CD14-positive monocyte (primary cell): Measurements from ENCODE around the gene LBP. TPM values are rescaled to one million over a fixed set of nuclear protein-coding genes. Genes with fewer than 3 reads are reported as not detected.

Experiments
- DNase-seq, 3 donors: peaks; one replicate each; pipeline ENCODE4 v3.0.0-alpha.2; 2011 to 2022
- H2AFZ ChIP-seq: 2 replicates; pipeline ENCODE4 v1.6.0; 2012; ENCODE audit warnings: mild to moderate bottlenecking, low read depth, low read length, inconsistent platforms; ENCODE audit not compliant: insufficient read depth, poor library complexity, severe bottlenecking
- H3K27ac ChIP-seq, 2 donors: 1 replicate in 1 of 2; 2 replicates in 1 of 2; pipeline ENCODE4 v1.5.1; 2012 to 2013; ENCODE audit warnings: low read length in 2 of 2, control low read depth in 1 of 2, inconsistent platforms in 1 of 2, low read depth in 1 of 2, mild to moderate bottlenecking in 1 of 2
- H3K27me3 ChIP-seq, 2 donors: one replicate each; pipeline versions ENCODE4 v1.6.0 to v1.6.1; 2011 to 2013; ENCODE audit warnings: low read length in 2 of 2; ENCODE audit not compliant: control insufficient read depth in 2 of 2, insufficient read depth in 2 of 2
- H3K36me3 ChIP-seq, 2 donors: replicated peaks in 1 of 2; 1 replicate in 1 of 2; 2 replicates in 1 of 2; pipeline versions ENCODE4 v1.5.1 to v1.6.1; 2012 to 2013; ENCODE audit warnings: low read length in 2 of 2, control low read depth in 1 of 2, inconsistent platforms in 1 of 2, mild to moderate bottlenecking in 1 of 2; ENCODE audit not compliant: insufficient read depth in 2 of 2, control insufficient read depth in 1 of 2
- H3K4me1 ChIP-seq, 2 donors: 1 replicate in 1 of 2; 2 replicates in 1 of 2; pipeline versions ENCODE4 v1.5.1 to v1.6.1; 2012 to 2013; ENCODE audit warnings: low read length in 2 of 2, control low read depth in 1 of 2, inconsistent platforms in 1 of 2, mild to moderate bottlenecking in 1 of 2, moderate library complexity in 1 of 2; ENCODE audit not compliant: insufficient read depth in 2 of 2, control insufficient read depth in 1 of 2
- H3K4me2 ChIP-seq: replicated peaks from 2 replicates; pipeline ENCODE3; 2012; ENCODE audit warnings: low read length, moderate library complexity, mild to moderate bottlenecking; ENCODE audit not compliant: poor library complexity, severe bottlenecking; ENCODE audit errors: extremely low read depth
- H3K4me3 ChIP-seq, 3 experiments: fragments of 200-600 bp in 1 of 3; sonication (generic) in 1 of 3; replicated peaks in 1 of 3; 1 replicate in 2 of 3; 2 replicates in 1 of 3; pipeline ENCODE4 v1.5.1; 2011 to 2013; ENCODE audit warnings: low read length in 3 of 3, mild to moderate bottlenecking in 3 of 3, control low read depth in 2 of 3, low read depth in 2 of 3, inconsistent platforms in 1 of 3, moderate library complexity in 1 of 3
- H3K79me2 ChIP-seq: 2 replicates; pipeline ENCODE4 v1.6.0; 2012; ENCODE audit warnings: mild to moderate bottlenecking, control low read depth, inconsistent platforms, low read length, moderate library complexity; ENCODE audit not compliant: insufficient read depth
- H3K9ac ChIP-seq: 2 replicates; pipeline ENCODE4 v1.6.0; 2017; ENCODE audit warnings: low read length, mild to moderate bottlenecking; ENCODE audit not compliant: insufficient read depth, poor library complexity, severe bottlenecking
- H3K9me3 ChIP-seq, 2 donors: replicated peaks in 1 of 2; 1 replicate in 1 of 2; 2 replicates in 1 of 2; pipeline versions ENCODE4 v1.5.1 to v1.6.1; 2012 to 2013; ENCODE audit warnings: low read length in 2 of 2, control low read depth in 1 of 2; ENCODE audit not compliant: control insufficient read depth in 1 of 2, insufficient read depth in 1 of 2
- H4K20me1 ChIP-seq: 2 replicates; pipeline ENCODE4 v1.6.0; 2012; ENCODE audit warnings: mild to moderate bottlenecking, low read length, control low read depth, moderate library complexity; ENCODE audit not compliant: insufficient read depth
- H3K27ac Mint-ChIP-seq, 7 donors: one replicate each; pipeline ENCODE4 v1.8.0; 2020; ENCODE audit warnings: mild to moderate bottlenecking in 7 of 7, mixed read lengths in 7 of 7, moderate library complexity in 6 of 7, inconsistent platforms in 2 of 7
- H3K27me3 Mint-ChIP-seq, 3 donors: one replicate each; pipeline ENCODE4 v1.8.0; 2021 to 2022; ENCODE audit warnings: low read depth in 3 of 3, mild to moderate bottlenecking in 3 of 3, mixed read lengths in 3 of 3, moderate library complexity in 3 of 3, inconsistent platforms in 1 of 3
- H3K36me3 Mint-ChIP-seq, 2 donors: one replicate each; pipeline ENCODE4 v1.8.0; 2020; ENCODE audit warnings: mixed read lengths in 2 of 2, inconsistent platforms in 1 of 2, mild to moderate bottlenecking in 1 of 2
- H3K4me1 Mint-ChIP-seq: one replicate; pipeline ENCODE4 v1.8.0; 2020; ENCODE audit warnings: mild to moderate bottlenecking, mixed read lengths
- H3K4me3 Mint-ChIP-seq, 2 donors: one replicate each; pipeline ENCODE4 v1.8.0; 2020; ENCODE audit warnings: mild to moderate bottlenecking in 2 of 2, mixed read lengths in 2 of 2, moderate library complexity in 1 of 2
- H3K9me3 Mint-ChIP-seq, 7 donors: one replicate each; pipeline ENCODE4 v1.8.0; 2020 to 2022; ENCODE audit warnings: mixed read lengths in 7 of 7, mild to moderate bottlenecking in 6 of 7, moderate library complexity in 6 of 7, inconsistent platforms in 2 of 7
- CTCF ChIP-seq: fragments of 200-600 bp; IDR thresholded peaks from one replicate; pipeline ENCODE4 v1.8.0; 2022; ENCODE audit warnings: antibody characterized with exemption, mild to moderate bottlenecking
- WGBS: methylation state at CpG from one replicate; pipeline ENCODE4 v1.1.5; 2013; ENCODE audit warnings: missing lambda C conversion rate; ENCODE audit not compliant: insufficient coverage; 5-methylcytosine and 5-hydroxymethylcytosine counted together
- intact Hi-C, 2 donors: fragments of 100-400 bp; cut with micrococcal nuclease; formaldehyde crosslinking; loops; one replicate each; pipeline versions ENCODE4 v1.15.0 to v1.15.1; 2023
- polyA plus RNA-seq, 3 donors: library from polyadenylated mRNA; depleted of rRNA in 1 of 3; unstranded in 2 of 3; stranded (reverse) in 1 of 3; fragments of 300-500 nt in 2 of 3; fragments of >200 nt in 1 of 3; fragmentation: Illumina TruSeq in 2 of 3; gene quantifications; 1 replicate in 2 of 3; 2 replicates in 1 of 3; pipeline ENCODE4 v1.2.3, GENCODE V29; 2012 to 2021

The LBP gene
- polyA plus RNA-seq, 3 donors = not detected

GRCh38 chr20:38353316-38353715, 7.0 kb downstream of the LBP start:
- Mint-ChIP-seq H3K4me3 (peak overlapping the region in 1 of 2 donors; percentile 35), H3K27ac (peak overlapping the region in 1 of 7 donors; percentile 31), H3K36me3 (no peaks in the 10 kb centered on the region), H3K4me1 (peaks cover 7% of the 10 kb centered on the region), H3K27me3 (peaks cover 3 to 7% (median 6%) of the 10 kb centered on the region in 3 donors), H3K9me3 (peaks cover 0 to 5% (median 0%) of the 10 kb centered on the region in 7 donors)
- Histone ChIP-seq H3K27ac (no peak overlapping the region), H3K9ac (no peak overlapping the region), H3K9me3 (no peaks in the 10 kb centered on the region), H3K79me2 (no peaks in the 10 kb centered on the region), H3K4me3 (no peak overlapping the region), H3K4me1 (no peaks in the 10 kb centered on the region), H3K27me3 (no peaks in the 10 kb centered on the region), H4K20me1 (no peaks in the 10 kb centered on the region), H3K4me2 (no peak overlapping the region), H2AFZ (no peak overlapping the region), H3K36me3 (no peaks in the 10 kb centered on the region)
- WGBS = 53% methylated on average over 3 of the region's 7 CpGs
- no peak for TF ChIP-seq CTCF
- intact Hi-C loops = no loop called here
- DNase-seq = no peak

GRCh38 chr20:38354227-38354626, 7.9 kb downstream of the LBP start:
- Histone ChIP-seq H3K4me2 (no peak overlapping the region), H3K4me3 (no peak overlapping the region), H4K20me1 (no peaks in the 10 kb centered on the region), H3K27me3 (no peaks in the 10 kb centered on the region), H3K79me2 (no peaks in the 10 kb centered on the region), H2AFZ (no peak overlapping the region), H3K27ac (no peak overlapping the region), H3K9me3 (no peaks in the 10 kb centered on the region), H3K4me1 (no peaks in the 10 kb centered on the region), H3K36me3 (no peaks in the 10 kb centered on the region), H3K9ac (no peak overlapping the region)
- over 99% methylated on average over 10 of the region's 10 CpGs for WGBS
- TF ChIP-seq CTCF = no peak
- peaks cover 7% of the 10 kb centered on the region for H3K4me1 Mint-ChIP-seq
- no peak overlapping the region for H3K4me3 Mint-ChIP-seq
- DNase-seq = no peak
- H3K36me3 Mint-ChIP-seq = no peaks in the 10 kb centered on the region
- peak overlapping the region in 1 of 7 donors; percentile 15 for H3K27ac Mint-ChIP-seq
- H3K27me3 Mint-ChIP-seq = peaks cover 3 to 6% (median 6%) of the 10 kb centered on the region in 3 donors
- intact Hi-C loops = no loop called here
- peaks cover 0 to 5% (median 0%) of the 10 kb centered on the region in 7 donors for H3K9me3 Mint-ChIP-seq
